ENCODE results near the gene VPS8.

The VPS8 gene

GRCh38 chr3:185051801-185052200 lies 239.8 kb downstream of the VPS8 start:
- DNase-seq (ENCODE audit: low read depth in 2 of 3, low spot score in 2 of 3): no peak

DNA sequence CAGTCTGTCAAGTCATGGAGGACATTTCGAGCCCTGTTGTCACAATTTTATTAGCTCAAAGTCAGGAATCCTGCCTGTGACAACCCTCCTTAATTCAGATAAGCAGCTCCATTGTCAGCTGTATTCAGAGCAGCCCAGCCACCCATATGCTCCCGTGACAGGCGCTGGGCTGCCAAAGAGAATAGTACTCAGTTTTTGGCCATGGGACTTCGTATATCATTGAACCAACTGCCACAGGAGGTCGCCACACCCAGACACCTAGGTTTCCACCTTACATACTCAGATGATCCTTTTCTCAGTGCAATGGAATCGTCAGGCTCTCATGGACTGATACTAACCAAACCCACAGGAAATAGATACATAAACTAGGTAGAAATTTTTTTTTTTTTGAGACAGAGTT lies 240.7 kb downstream of the VPS8 start:
- DNase-seq (ENCODE audit: low read depth in 2 of 3, low spot score in 2 of 3): no peak

GRCh38 chr3:185056908-185057307 lies 244.9 kb downstream of the VPS8 start:
- no peak for DNase-seq (ENCODE audit: low read depth in 2 of 3, low spot score in 2 of 3)

DNA sequence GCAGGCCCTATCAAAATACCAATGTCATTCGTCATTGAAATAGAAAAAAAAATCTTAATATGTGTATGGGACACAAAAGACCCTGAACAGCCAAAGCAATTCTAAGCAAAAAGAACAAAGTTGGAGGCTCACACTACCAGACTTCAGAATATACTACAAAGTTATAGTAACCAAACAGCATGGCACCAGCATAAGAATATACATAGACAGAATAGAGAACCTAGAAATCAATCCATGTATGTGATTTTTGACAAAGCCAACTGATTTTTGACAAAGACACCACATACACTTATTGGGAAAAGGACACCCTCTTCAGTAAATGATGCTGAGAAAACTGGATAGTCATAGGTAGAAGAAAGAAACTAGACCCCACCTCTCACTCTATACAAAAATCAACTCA lies 245.9 kb downstream of the VPS8 start:
- no peak for DNase-seq (ENCODE audit: low read depth in 2 of 3, low spot score in 2 of 3)

- no peak for DNase-seq (ENCODE audit: low read depth in 2 of 3, low spot score in 2 of 3)
Observed at GRCh38 chr3:185058796-185059195, 246.8 kb downstream of the VPS8 start.

DNA sequence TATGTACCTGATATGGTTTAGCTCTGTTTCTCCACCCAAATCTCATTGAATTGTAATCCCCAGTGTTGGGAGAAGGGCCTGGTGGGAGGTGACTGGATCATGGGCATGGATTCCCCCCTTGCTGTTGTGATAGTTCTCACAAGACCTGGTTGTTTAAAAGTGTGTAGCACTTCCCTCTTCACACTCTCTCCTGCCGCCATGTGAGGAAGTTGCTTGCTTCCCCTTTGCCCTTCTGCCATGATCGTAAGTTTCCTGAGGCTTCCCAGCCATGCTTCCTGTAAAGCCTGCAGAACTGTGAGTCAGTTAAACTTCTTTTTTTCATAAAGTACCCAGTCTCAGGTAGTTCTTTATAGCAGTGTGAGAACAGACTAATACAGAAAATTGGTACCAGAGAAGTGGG lies 247.8 kb downstream of the VPS8 start:
- no peak for DNase-seq (ENCODE audit: low read depth in 2 of 3, low spot score in 2 of 3)

- DNase-seq (ENCODE audit: low read depth in 2 of 3, low spot score in 2 of 3): no peak
Observed at GRCh38 chr3:185060655-185061054, 248.7 kb downstream of the VPS8 start.

DNA sequence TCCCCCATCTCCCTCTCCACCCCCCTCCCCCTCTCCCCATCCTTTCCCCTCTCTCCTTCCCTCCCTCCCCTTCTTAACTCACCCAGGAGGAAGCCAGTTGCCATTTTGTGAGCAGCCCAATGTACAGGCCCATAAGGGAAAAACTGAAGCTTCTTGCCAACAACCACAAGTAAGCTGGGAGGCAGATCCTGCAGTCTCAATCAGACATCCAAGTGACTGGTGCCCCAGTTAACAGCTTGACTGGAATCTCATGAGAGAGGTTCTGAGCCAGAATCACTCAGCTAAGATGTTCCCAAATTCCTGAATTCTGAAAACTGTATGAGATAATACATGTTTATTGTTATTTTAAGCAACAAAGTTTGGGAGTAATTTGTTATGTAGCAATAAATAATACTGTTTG lies 250.2 kb downstream of the VPS8 start:
- no peak for DNase-seq (ENCODE audit: low read depth in 2 of 3, low spot score in 2 of 3)

GRCh38 chr3:185063431-185063830 lies 251.5 kb downstream of the VPS8 start:
- no peak for DNase-seq (ENCODE audit: low read depth in 2 of 3, low spot score in 2 of 3)

DNA sequence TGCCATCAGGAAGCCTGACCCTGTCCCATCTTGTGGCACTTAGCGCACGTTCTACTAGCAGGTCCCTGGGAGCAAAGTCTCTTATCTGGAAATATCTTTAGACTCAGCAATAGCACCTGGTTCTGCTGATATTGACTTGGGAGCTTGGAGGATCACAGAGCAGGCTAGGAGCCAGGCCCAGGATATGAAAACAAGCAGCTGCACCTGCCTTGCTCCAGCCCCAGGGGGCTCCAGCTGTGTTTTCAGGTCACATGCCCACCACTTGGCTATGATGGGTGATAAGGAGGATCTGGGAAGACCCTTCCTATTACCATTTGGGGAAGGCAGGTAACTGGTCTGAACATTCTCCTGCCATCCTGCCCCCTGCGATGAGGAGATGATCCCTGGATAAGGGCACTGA lies 253.1 kb downstream of the VPS8 start:
- DNase-seq (ENCODE audit: low read depth in 2 of 3, low spot score in 2 of 3): no peak

- DNase-seq (ENCODE audit: low read depth in 2 of 3, low spot score in 2 of 3): no peak
Observed at GRCh38 chr3:185066251-185066650, 254.3 kb downstream of the VPS8 start.

- no peak for DNase-seq (ENCODE audit: low read depth in 2 of 3, low spot score in 2 of 3)
Observed at GRCh38 chr3:185067173-185067572, 255.2 kb downstream of the VPS8 start.

DNA sequence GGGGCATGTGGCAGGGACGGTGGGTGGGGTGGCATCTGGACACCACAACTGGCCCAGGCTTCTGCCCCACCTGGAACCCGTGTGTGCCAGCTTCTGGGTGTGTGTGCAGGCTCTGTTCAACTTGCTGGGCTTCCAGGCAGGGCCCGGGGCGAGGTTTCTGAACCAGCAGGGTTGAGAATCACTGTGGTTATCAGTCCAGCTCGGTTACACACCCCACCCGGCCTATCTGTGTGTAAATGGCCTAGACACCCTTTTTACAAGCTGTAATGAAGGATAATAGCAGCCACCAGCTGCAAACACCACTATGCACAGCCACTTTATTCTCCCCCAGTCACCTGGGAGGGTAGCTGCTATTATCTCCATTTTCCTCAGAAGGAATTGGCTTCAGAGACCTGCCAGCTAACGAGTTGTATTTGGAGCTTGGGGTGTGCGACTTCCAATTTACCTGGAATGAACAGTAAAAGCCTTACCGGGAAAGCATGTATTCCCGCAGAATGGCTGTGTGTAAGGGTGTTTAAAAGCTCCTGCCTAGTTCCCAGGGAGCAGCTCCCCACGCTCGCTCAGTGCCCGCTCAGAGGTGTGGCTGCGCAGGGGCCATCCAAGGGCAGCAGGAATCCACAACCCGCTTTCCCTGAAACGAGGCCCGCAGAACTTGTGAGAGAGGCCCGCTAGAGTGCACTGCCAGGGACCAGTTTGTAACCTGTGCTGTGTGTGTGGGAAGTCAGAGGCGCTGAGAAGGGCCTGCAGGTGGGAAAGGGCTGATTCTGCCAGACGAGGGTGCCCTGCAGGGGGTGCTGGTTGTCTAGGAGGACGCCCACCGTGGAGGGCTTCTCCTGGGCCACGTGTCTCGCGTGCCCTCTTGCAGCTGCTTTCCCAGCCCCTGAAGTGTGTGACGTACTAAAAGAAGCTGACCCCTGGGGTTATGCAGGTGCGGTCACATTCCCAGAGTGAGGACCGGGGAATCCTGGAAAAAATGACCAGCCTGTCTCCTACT lies 257.4 kb downstream of the VPS8 start:
- DNase-seq (ENCODE audit: low read depth in 2 of 3, low spot score in 2 of 3): no peak

- DNase-seq (ENCODE audit: low read depth in 2 of 3, low spot score in 2 of 3): no peak
Observed at GRCh38 chr3:185070491-185071286, 258.7 kb downstream of the VPS8 start.

DNA sequence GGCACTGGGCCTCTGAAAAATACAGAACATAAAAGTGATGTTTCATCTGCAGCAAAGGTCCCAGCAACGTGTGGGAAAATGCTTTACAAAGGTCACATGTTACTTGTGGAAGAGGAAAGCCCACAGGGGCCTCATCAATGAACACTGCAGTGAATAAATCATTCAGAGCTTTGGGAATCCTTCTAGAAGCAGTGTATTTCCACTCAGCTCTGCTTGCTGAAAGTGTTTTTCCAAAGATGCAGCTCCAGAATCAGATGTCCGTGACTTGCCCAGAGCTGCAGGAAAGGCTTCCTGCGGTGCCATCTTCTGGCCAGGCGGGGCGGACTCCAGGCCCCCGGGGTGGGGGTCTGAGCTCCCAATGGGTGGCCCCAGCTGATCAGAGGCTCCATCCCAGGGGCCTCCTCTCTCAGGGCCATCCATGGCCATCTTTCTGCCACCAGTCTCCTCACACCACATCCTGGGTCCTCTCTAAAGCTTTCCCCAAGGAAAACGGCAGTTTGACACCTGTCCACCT lies 259.4 kb downstream of the VPS8 start:
- no peak for DNase-seq (ENCODE audit: low read depth in 2 of 3, low spot score in 2 of 3)

- DNase-seq (ENCODE audit: low read depth in 2 of 3, low spot score in 2 of 3): no peak
Observed at GRCh38 chr3:185075547-185075946, 263.6 kb downstream of the VPS8 start.

- DNase-seq (ENCODE audit: low read depth in 2 of 3, low spot score in 2 of 3): no peak
Observed at GRCh38 chr3:185076219-185076618, 264.3 kb downstream of the VPS8 start.

DNA sequence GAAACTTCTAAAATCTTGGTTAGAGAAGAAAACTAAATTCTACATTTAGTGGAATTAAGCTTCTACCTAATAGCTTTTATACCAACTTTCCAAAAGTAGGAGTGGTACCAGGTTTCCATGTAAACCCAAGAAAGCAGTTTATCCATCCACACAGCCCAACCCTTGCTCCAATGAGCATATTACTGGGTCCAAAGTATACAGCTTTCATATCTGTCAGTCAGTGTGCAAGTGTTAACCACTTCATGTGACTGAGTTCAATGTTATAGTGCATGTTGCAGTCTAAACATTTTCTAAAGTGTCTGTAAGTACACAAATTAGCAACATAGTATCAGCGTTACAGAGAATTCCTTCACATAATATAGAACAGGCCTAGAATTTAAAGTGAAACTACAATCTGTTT lies 267.7 kb downstream of the VPS8 start:
- no peak for DNase-seq (ENCODE audit: low read depth in 2 of 3, low spot score in 2 of 3)

DNA sequence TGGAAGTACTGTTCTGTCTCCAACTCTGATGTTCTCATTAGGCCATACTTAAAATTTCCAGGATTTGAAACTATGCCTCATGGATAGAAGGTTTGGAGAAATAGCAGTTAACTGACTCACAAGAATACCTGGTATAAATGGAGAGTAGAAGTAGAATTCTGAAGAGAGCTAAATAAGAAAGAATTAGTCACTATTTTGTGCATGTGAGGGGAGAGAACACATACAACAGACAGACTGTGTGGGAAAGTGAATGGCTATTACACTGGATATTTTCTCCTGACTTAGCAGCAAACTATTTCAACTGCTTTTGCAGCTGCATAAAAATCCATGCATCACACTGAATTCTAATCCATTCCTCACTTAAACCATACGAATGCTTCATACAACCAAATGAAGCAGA lies 269.6 kb downstream of the VPS8 start:
- DNase-seq (ENCODE audit: low read depth in 2 of 3, low spot score in 2 of 3): no peak

- DNase-seq (ENCODE audit: low read depth in 2 of 3, low spot score in 2 of 3): no peak
Observed at GRCh38 chr3:185082149-185082548, 270.2 kb downstream of the VPS8 start.

DNA sequence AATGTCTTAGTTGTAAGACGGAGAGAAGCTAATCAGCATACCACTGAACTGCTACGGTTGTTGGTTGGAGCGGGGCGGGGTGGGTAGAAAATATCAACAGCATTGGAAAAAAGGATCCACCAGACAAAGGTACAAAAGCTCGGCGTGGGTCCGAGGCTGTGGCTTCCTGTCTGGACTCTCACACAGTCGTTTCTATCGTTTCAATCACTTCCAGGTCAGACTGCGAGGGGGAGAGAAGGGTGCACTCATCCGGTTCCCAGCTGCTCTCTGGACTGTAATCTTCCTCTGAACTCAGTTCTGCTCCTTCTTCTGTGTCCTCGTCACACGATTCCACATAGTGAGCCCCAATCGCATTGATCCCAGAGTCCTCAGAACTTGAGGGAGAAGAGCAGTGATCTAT lies 270.9 kb downstream of the VPS8 start:
- no peak for DNase-seq (ENCODE audit: low read depth in 2 of 3, low spot score in 2 of 3)

DNA sequence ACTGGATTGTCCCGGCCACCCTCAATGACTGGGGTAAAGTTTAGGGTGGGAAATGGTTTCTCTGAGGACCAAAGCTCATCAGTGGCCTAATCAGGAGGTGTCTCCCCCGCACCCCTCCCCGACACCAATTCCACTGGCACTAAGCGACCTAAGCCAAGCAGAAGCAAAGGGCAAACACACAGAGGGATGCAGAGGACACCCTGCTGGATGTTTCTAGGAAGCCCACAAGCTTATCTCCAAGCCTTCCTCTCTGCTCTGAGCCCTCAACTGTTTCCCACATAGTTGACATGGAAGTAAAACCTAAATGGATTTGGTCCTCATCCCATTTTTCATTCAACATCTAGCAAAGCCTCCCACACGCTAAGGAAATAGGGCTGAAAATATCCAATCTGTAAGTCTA lies 272.4 kb downstream of the VPS8 start:
- DNase-seq (ENCODE audit: low read depth in 2 of 3, low spot score in 2 of 3): no peak
